Liver (tissue), 9 donors: Measurements from ENCODE around the gene RNFT2. TPM values are rescaled to one million over a fixed set of nuclear protein-coding genes. Genes with fewer than 3 reads are reported as not detected.

Source experiments
- DNase-seq: peaks from one replicate; pipeline ENCODE4 v3.0.0-alpha.2; 2017; ENCODE audit warnings: low spot score
- H3K27ac ChIP-seq, 2 donors: one replicate each; pipeline ENCODE4 v1.7.0; 2013; ENCODE audit warnings: inconsistent platforms in 2 of 2, low read length in 2 of 2, control low read depth in 1 of 2, low read depth in 1 of 2, mild to moderate bottlenecking in 1 of 2
- H3K27me3 ChIP-seq, 4 donors: one replicate each; pipeline versions ENCODE4 v1.6.1 to v1.7.0; 2013; ENCODE audit warnings: low read length in 3 of 4, inconsistent platforms in 1 of 4, mild to moderate bottlenecking in 1 of 4, moderate library complexity in 1 of 4; ENCODE audit not compliant: control insufficient read depth in 4 of 4, insufficient read depth in 4 of 4
- H3K36me3 ChIP-seq, 4 donors: one replicate each; pipeline versions ENCODE4 v1.6.1 to v1.7.0; 2013; ENCODE audit warnings: low read length in 3 of 4, mild to moderate bottlenecking in 3 of 4, low read depth in 1 of 4, moderate library complexity in 1 of 4; ENCODE audit not compliant: control insufficient read depth in 4 of 4, insufficient read depth in 3 of 4
- H3K4me1 ChIP-seq, 4 donors: one replicate each; pipeline versions ENCODE4 v1.6.1 to v1.7.0; 2013; ENCODE audit warnings: low read length in 3 of 4, mild to moderate bottlenecking in 3 of 4, moderate library complexity in 1 of 4; ENCODE audit not compliant: control insufficient read depth in 4 of 4, insufficient read depth in 4 of 4
- H3K4me3 ChIP-seq, 3 donors: one replicate each; pipeline versions ENCODE4 v1.6.1 to v1.7.0; 2013; ENCODE audit warnings: low read length in 3 of 3, control low read depth in 1 of 3, low read depth in 1 of 3, mild to moderate bottlenecking in 1 of 3
- H3K9ac ChIP-seq, 2 donors: one replicate each; pipeline ENCODE4 v1.7.0; 2013; ENCODE audit warnings: low read length in 2 of 2, mild to moderate bottlenecking in 2 of 2, moderate library complexity in 2 of 2, control low read depth in 1 of 2, low read depth in 1 of 2
- H3K9me3 ChIP-seq, 4 donors: one replicate each; pipeline versions ENCODE4 v1.6.1 to v1.7.0; 2013; ENCODE audit warnings: low read length in 3 of 4; ENCODE audit not compliant: control insufficient read depth in 4 of 4
- ATF3 ChIP-seq: IDR thresholded peaks from 2 replicates; pipeline ENCODE4 v1.6.1; 2016; ENCODE audit warnings: antibody characterized with exemption
- CTCF ChIP-seq: fragments of 150-350 bp; IDR thresholded peaks from 2 replicates; pipeline ENCODE4 v1.5.1; 2017; ENCODE audit warnings: improper control_type of control experiment, low read depth, low read length; ENCODE audit not compliant: missing input control
- EGR1 ChIP-seq, 2 donors: IDR thresholded peaks; 2 replicates each; pipeline ENCODE4 v1.6.1; 2016 to 2018; ENCODE audit warnings: antibody characterized with exemption in 2 of 2, low read depth in 2 of 2
- FOXA1 ChIP-seq: IDR thresholded peaks from 2 replicates; pipeline ENCODE4 v1.6.1; 2016; ENCODE audit warnings: antibody characterized with exemption
- FOXA2 ChIP-seq: IDR thresholded peaks from 2 replicates; pipeline ENCODE4 v1.6.1; 2016; ENCODE audit warnings: antibody characterized with exemption
- GABPA ChIP-seq, 2 donors: IDR thresholded peaks in 1 of 2; conservative IDR thresholded peaks in 1 of 2; 2 replicates each; pipeline ENCODE4 v1.6.1; 2016; ENCODE audit warnings: antibody characterized with exemption in 2 of 2, mild to moderate bottlenecking in 1 of 2, moderate library complexity in 1 of 2
- HNF4G ChIP-seq: IDR thresholded peaks from 2 replicates; pipeline ENCODE4 v1.6.1; 2016; ENCODE audit warnings: antibody characterized with exemption
- NR2F2 ChIP-seq: IDR thresholded peaks from 2 replicates; pipeline ENCODE4 v1.6.1; 2016; ENCODE audit warnings: antibody characterized with exemption
- RAD21 ChIP-seq, 2 donors: IDR thresholded peaks; 2 replicates each; pipeline ENCODE4 v1.6.1; 2016; ENCODE audit warnings: antibody characterized with exemption in 2 of 2, mild to moderate bottlenecking in 2 of 2
- REST ChIP-seq: IDR thresholded peaks from 2 replicates; pipeline ENCODE4 v1.6.1; 2016; ENCODE audit warnings: antibody characterized with exemption, mild to moderate bottlenecking
- SP1 ChIP-seq: IDR thresholded peaks from 2 replicates; pipeline ENCODE4 v1.6.1; 2018; ENCODE audit warnings: antibody characterized with exemption, mild to moderate bottlenecking
- TAF1 ChIP-seq: conservative IDR thresholded peaks from 2 replicates; pipeline ENCODE4 v1.6.1; 2016; ENCODE audit warnings: antibody characterized with exemption, mild to moderate bottlenecking
- YY1 ChIP-seq: IDR thresholded peaks from 2 replicates; pipeline ENCODE4 v1.6.1; 2016; ENCODE audit warnings: antibody characterized with exemption, mild to moderate bottlenecking
- ZBTB33 ChIP-seq: IDR thresholded peaks from 2 replicates; pipeline ENCODE4 v1.6.1; 2016; ENCODE audit warnings: antibody characterized with exemption
- WGBS: extraction: QIAGEN DNeasy Blood & Tissue Kit; methylation state at CpG from one replicate; pipeline ENCODE4 v1.1.7; 2013; 5-methylcytosine and 5-hydroxymethylcytosine counted together
- polyA plus RNA-seq, 2 donors: library from polyadenylated mRNA; stranded (reverse) in 1 of 2; unstranded in 1 of 2; fragments of 200-250 nt in 1 of 2; fragments of >200 nt in 1 of 2; fragmentation: Nextera tagmentation in 1 of 2; extraction: Ambion mirVana in 1 of 2; gene quantifications; one replicate each; pipeline versions ENCODE4 v1.2.1 to v1.2.3, GENCODE V29; 2013 to 2015
- total RNA-seq, 2 donors: library from RNA; depleted of rRNA; stranded (reverse); fragments of >200 nt; gene quantifications; one replicate each; pipeline ENCODE4 v1.2.3, GENCODE V29; 2014
- TF ChIP-seq, protein P1 (sequence below): IDR thresholded peaks from 2 replicates; pipeline ENCODE4 v1.6.1; 2016; ENCODE audit warnings: antibody characterized with exemption
- donor health status: healthy.
- donor health status: healthy.
- donor health status: healthy.
- donor health status: healthy.
- donor health status: healthy.

RNFT2 gene
- total and polyA plus RNA-seq, 4 donors: 0.13 to 1.4 (median 0.19) TPM

GRCh38 chr12:116709768-116710167 is 28.3 kb upstream of the RNFT2 start (continued):
- TF ChIP-seq YY1 (no peak), RAD21 (IDR thresholded peaks at IDR 0.05) (no peak), FOXA2 (no peak), HNF4G (no peak)

DNA sequence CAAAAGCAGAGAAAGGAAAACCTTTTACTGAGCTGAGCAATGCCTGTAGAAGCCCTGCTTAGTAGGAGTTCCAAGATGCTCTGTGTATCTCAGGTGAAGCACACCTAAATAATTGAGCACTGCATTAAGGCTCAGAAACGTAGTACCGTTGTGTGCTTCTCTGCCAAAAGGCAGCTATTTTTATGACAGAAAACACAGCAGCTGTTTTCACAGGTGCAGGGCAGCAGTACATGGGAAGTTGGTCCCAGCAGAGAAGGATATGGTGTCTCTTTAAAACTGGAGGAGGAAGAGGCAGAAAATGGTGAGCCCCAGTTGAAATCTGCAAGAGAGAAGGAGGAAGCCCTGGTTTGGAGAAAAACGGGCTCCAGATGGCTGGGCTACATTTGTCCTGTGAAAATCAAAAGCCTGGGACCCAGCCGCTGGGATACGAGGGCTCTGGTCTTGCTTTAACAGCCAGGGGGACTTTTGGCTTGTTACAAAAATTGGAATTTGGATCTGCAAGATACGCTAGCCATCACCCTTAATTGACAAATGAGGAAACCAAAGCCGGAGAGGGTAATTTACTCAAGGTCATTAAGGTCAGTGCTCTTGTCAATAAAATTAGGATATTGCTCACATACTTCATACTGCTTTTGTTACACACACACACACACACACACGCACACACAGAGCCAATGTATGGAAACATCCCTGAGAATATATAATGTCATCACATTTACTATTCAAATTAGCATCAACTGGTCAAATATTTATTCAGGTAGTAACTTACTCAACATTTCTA is 27.6 kb upstream of the RNFT2 start:
- no peak for DNase-seq
- no peak for TF ChIP-seq RAD21 (IDR thresholded peaks at IDR 0.05)
- Histone ChIP-seq H3K4me1 (peaks cover 0 to 7% (median 2%) of the 10 kb centered on the region in 4 donors), H3K9ac (no peak overlapping the region), H3K4me3 (no peak overlapping the region), H3K9me3 (no peaks in the 10 kb centered on the region), H3K36me3 (no peaks in the 10 kb centered on the region), H3K27me3 (no peaks in the 10 kb centered on the region), H3K27ac (no peak overlapping the region)
- 41% methylated on average over 8 of the region's 8 CpGs for WGBS

- H3K36me3 ChIP-seq: peaks cover 0 to 5% (median 2%) of the 10 kb centered on the region in 4 donors
- WGBS: 92% methylated on average over 17 of the region's 17 CpGs
- TF ChIP-seq REST (no peak), HNF4G (no peak), RAD21 (IDR thresholded peaks at IDR 0.05) (no peak), ZBTB33 (no peak), CTCF (no peak), ATF3 (no peak), TAF1 (no peak), GABPA (IDR thresholded peaks at IDR 0.05 in 1 of 2, conservative IDR thresholded peaks at IDR 0.05 in 1 of 2) (no peak), FOXA1 (no peak), NR2F2 (no peak), SP1 (no peak), YY1 (no peak), EGR1 (IDR thresholded peaks at IDR 0.05; ENCODE audit: low read depth in 2 of 2) (no peak)
- TF ChIP-seq, protein P1, sequence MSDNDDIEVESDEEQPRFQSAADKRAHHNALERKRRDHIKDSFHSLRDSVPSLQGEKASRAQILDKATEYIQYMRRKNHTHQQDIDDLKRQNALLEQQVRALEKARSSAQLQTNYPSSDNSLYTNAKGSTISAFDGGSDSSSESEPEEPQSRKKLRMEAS: no peak
These were observed 25.4 kb upstream of the RNFT2 start for GRCh38 chr12:116712458-116713303.

More at GRCh38 chr12:116712458-116713303, 25.4 kb upstream of the RNFT2 start:
- H3K4me1 ChIP-seq: peaks cover 0 to 7% (median 2%) of the 10 kb centered on the region in 4 donors
- no peak for DNase-seq
- H3K4me3 ChIP-seq: no peak overlapping the region
- H3K27ac ChIP-seq: no peak overlapping the region
- no peaks in the 10 kb centered on the region for H3K27me3 ChIP-seq
- H3K9me3 ChIP-seq: no peaks in the 10 kb centered on the region
- H3K9ac ChIP-seq: no peak overlapping the region
